Loucy (cell line): ENCODE results near the gene NDC1.
A peak's percentile ranks its signal among the peaks of the same experiment; 100 is the strongest.

Experiments used
- H2AFZ ChIP-seq: fragments of 200-600 bp; sonication (generic); 2 replicates; pipeline ENCODE4 v1.6.0; 2016; ENCODE audit warnings: antibody characterized with exemption, mild to moderate bottlenecking, low read length, moderate library complexity
- H3F3A ChIP-seq: fragments of 200-600 bp; 2 replicates; pipeline ENCODE4 v1.6.0; 2016; ENCODE audit warnings: antibody characterized with exemption, low read depth, mild to moderate bottlenecking
- H3K27me3 ChIP-seq: fragments of 200-600 bp; sonication (generic); 2 replicates; pipeline ENCODE4 v1.6.1; 2014; ENCODE audit warnings: low read length, mild to moderate bottlenecking; ENCODE audit not compliant: insufficient read depth, poor library complexity, severe bottlenecking
- H3K36me3 ChIP-seq: fragments of 200-600 bp; sonication (generic); 2 replicates; pipeline ENCODE4 v1.6.1; 2016; ENCODE audit warnings: low read length; ENCODE audit not compliant: insufficient read depth
- H3K4me1 ChIP-seq: fragments of 200-600 bp; sonication (generic); 2 replicates; pipeline ENCODE4 v1.5.1; 2014; ENCODE audit warnings: low read length, mild to moderate bottlenecking; ENCODE audit not compliant: insufficient read depth, poor library complexity, severe bottlenecking
- H3K4me2 ChIP-seq: fragments of 200-600 bp; sonication (generic); 2 replicates; pipeline ENCODE4 v1.6.0; 2014; ENCODE audit warnings: antibody characterized with exemption, low read length, low read depth, mild to moderate bottlenecking; ENCODE audit not compliant: poor library complexity, severe bottlenecking
- H3K4me3 ChIP-seq: fragments of 200-600 bp; sonication (generic); 2 replicates; pipeline ENCODE4 v1.5.1; 2014; ENCODE audit warnings: low read length, mild to moderate bottlenecking, mixed read lengths; ENCODE audit not compliant: poor library complexity, severe bottlenecking
- H3K79me2 ChIP-seq: fragments of 200-600 bp; sonication (generic); 2 replicates; pipeline ENCODE4 v1.6.1; 2014; ENCODE audit warnings: low read length; ENCODE audit not compliant: insufficient read depth
- H3K9ac ChIP-seq: fragments of 200-600 bp; sonication (generic); 2 replicates; pipeline ENCODE4 v1.6.0; 2014; ENCODE audit warnings: mild to moderate bottlenecking, low read depth, low read length, moderate library complexity; ENCODE audit not compliant: poor library complexity, severe bottlenecking
- H3K9me2 ChIP-seq: fragments of 200-600 bp; sonication (generic); replicated peaks from 2 replicates; pipeline ENCODE4 v1.6.1; 2016; ENCODE audit warnings: low read depth, low read length, mixed read lengths
- H3K9me3 ChIP-seq: fragments of 200-600 bp; sonication (generic); 2 replicates; pipeline ENCODE4 v1.6.1; 2014; ENCODE audit warnings: mild to moderate bottlenecking, antibody characterized with exemption, low read length, low read depth; ENCODE audit not compliant: insufficient read depth
- H4K20me1 ChIP-seq: fragments of 200-600 bp; sonication (generic); 2 replicates; pipeline ENCODE4 v1.6.0; 2014; ENCODE audit warnings: antibody characterized with exemption, low read length, mild to moderate bottlenecking; ENCODE audit not compliant: insufficient read depth, poor library complexity, severe bottlenecking
- CTCF ChIP-seq: fragments of 200-600 bp; sonication (generic); conservative IDR thresholded peaks from 2 replicates; pipeline ENCODE4 v1.5.1; 2014; ENCODE audit warnings: mild to moderate bottlenecking, antibody characterized with exemption, low read length
- EZH2phosphoT487 ChIP-seq: fragments of 200-600 bp; IDR thresholded peaks from 2 replicates; pipeline ENCODE4 v1.6.1; 2018; ENCODE audit warnings: antibody characterized with exemption, mild to moderate bottlenecking, moderate library complexity, borderline replicate concordance

Gene NDC1

GRCh38 chr1:53755874-53756273 lies 82.2 kb downstream of the NDC1 start:
- H3K4me2 ChIP-seq, result no peak overlapping the region
- H3K36me3 ChIP-seq, result no peaks in the 10 kb centered on the region
- H3K4me1 ChIP-seq, result no peaks in the 10 kb centered on the region
- no peaks in the 10 kb centered on the region for H3K79me2 ChIP-seq
- H4K20me1 ChIP-seq, result no peaks in the 10 kb centered on the region
- no peaks in the 10 kb centered on the region for H3K9me2 ChIP-seq
- H2AFZ ChIP-seq, result no peak overlapping the region
- no peaks in the 10 kb centered on the region for H3K27me3 ChIP-seq
- H3K9ac ChIP-seq, result no peak overlapping the region
- H3K9me3 ChIP-seq, result no peaks in the 10 kb centered on the region
- no peak for TF ChIP-seq CTCF
- no peak for TF ChIP-seq EZH2phosphoT487
- H3F3A ChIP-seq, result no peaks in the 10 kb centered on the region
- no peak overlapping the region for H3K4me3 ChIP-seq

- Histone ChIP-seq H3K27me3 (no peaks in the 10 kb centered on the region), H2AFZ (no peak overlapping the region), H3K36me3 (no peaks in the 10 kb centered on the region), H3F3A (no peaks in the 10 kb centered on the region), H4K20me1 (no peaks in the 10 kb centered on the region), H3K9me3 (no peaks in the 10 kb centered on the region), H3K4me1 (no peaks in the 10 kb centered on the region), H3K79me2 (no peaks in the 10 kb centered on the region), H3K9me2 (no peaks in the 10 kb centered on the region), H3K9ac (no peak overlapping the region), H3K4me2 (no peak overlapping the region), H3K4me3 (no peak overlapping the region)
- no peak for TF ChIP-seq EZH2phosphoT487
- TF ChIP-seq CTCF, result peak; percentile 91
These were observed 83.4 kb downstream of the NDC1 start for GRCh38 chr1:53754484-53755312.

GRCh38 chr1:53752281-53752680 lies 85.8 kb downstream of the NDC1 start:
- no peaks in the 10 kb centered on the region for H3K79me2 ChIP-seq

More at GRCh38 chr1:53752281-53752680, 85.8 kb downstream of the NDC1 start:
- no peak overlapping the region for H3K9ac ChIP-seq
- no peak overlapping the region for H3K4me2 ChIP-seq
- H3F3A ChIP-seq, result no peaks in the 10 kb centered on the region
- no peaks in the 10 kb centered on the region for H3K9me3 ChIP-seq
- no peak overlapping the region for H3K4me3 ChIP-seq
- no peaks in the 10 kb centered on the region for H3K4me1 ChIP-seq
- no peak overlapping the region for H2AFZ ChIP-seq
- H3K36me3 ChIP-seq, result no peaks in the 10 kb centered on the region
- no peaks in the 10 kb centered on the region for H3K9me2 ChIP-seq
- H4K20me1 ChIP-seq, result no peaks in the 10 kb centered on the region
- TF ChIP-seq CTCF, result no peak
- TF ChIP-seq EZH2phosphoT487, result no peak
- no peaks in the 10 kb centered on the region for H3K27me3 ChIP-seq
